Nucleus accumbens (tissue), 56 donors: Measurements from ENCODE around the gene RPS6KA5.
A peak's percentile ranks its signal among the peaks of the same experiment; 100 is the strongest.
"Not testable (repeated sequence)": the region's sequence is repeated elsewhere in the genome, so short reads cannot be mapped to it uniquely, and the experiment has no call there.

ENCODE experiments used
- DNase-seq, 56 donors: peaks; one replicate each; lab custom pipeline; 2025; lab: John Stamatoyannopoulos, UW

The RPS6KA5 gene

GRCh38 chr14:90844321-90844720 lies 216.1 kb downstream of the RPS6KA5 start:
- no peak for DNase-seq

DNA sequence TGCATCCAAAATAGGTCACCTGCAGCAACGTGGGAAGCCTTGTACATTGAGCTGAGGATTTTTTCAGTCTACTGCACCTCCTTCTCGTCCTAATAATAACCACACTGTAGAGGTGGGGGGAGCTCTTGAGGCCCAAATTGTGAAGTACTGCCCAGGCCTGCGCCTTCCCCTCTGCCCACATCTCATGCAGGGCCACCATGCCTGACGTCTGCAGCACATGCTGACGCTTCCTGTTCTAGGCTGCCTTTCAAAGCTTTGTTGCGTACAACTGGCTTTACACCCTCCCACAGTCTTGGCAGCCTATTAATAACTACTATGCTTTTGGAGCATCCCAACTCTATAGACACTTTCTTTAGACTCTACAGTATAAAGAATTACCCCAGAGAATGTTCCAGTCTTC lies 217.7 kb downstream of the RPS6KA5 start:
- peak in 6 of 56 donors; percentile 9 to 42 (median 13) for DNase-seq

- not testable (repeated sequence) for DNase-seq
These were observed 219.8 kb downstream of the RPS6KA5 start for GRCh38 chr14:90840667-90841066.

- no peak for DNase-seq
These were observed 220.6 kb downstream of the RPS6KA5 start for GRCh38 chr14:90839889-90840266.

GRCh38 chr14:90839024-90839888 lies 221.2 kb downstream of the RPS6KA5 start:
- no peak for DNase-seq

GRCh38 chr14:90838531-90838930 lies 221.9 kb downstream of the RPS6KA5 start:
- DNase-seq, result not testable (repeated sequence)

DNA sequence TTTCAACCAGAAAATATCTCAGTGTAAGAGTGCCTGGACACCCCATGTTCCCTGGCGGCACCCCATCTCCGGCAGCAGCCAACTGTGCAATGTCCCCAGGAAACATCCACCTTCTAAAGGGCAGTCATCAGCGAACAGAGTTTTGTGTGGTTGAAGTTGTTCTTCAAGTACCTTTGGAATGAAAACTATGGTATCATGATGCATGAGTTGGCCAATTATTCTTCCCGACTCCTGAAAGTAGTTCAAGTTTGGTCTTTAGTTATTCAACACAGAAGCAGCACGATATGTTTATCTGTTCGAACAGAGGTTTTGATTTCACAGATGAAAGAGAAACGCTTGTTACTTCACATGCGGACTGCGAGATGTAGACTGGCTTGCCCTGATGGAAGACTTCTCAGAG lies 223.1 kb downstream of the RPS6KA5 start:
- no peak for DNase-seq

GRCh38 chr14:90836692-90837063 lies 223.8 kb downstream of the RPS6KA5 start:
- no peak for DNase-seq

DNA sequence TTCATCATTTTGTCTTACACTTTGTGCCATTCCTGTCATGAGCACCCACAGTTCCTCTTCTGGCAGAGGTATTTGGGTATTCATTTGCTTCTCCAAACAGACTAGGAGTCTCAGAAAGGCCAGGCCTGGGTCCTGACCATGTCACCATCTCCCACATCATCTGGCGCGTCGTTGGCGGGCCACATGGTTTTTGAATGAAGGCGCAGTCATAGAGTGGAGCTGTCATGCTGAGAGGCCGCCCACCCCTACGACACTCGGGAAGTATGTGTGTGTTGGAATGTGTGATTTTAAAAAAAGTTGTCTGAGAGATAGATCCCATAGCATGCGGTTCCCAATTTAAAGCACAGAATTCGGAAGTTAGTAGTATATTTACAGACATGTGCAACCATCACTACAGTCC lies 228.6 kb downstream of the RPS6KA5 start:
- DNase-seq, result peak in 2 of 56 donors; percentile 12 to 25

GRCh38 chr14:90830931-90831701 lies 229.3 kb downstream of the RPS6KA5 start:
- no peak for DNase-seq

- DNase-seq, result no peak
These were observed 230.8 kb downstream of the RPS6KA5 start for GRCh38 chr14:90829677-90830076.

DNA sequence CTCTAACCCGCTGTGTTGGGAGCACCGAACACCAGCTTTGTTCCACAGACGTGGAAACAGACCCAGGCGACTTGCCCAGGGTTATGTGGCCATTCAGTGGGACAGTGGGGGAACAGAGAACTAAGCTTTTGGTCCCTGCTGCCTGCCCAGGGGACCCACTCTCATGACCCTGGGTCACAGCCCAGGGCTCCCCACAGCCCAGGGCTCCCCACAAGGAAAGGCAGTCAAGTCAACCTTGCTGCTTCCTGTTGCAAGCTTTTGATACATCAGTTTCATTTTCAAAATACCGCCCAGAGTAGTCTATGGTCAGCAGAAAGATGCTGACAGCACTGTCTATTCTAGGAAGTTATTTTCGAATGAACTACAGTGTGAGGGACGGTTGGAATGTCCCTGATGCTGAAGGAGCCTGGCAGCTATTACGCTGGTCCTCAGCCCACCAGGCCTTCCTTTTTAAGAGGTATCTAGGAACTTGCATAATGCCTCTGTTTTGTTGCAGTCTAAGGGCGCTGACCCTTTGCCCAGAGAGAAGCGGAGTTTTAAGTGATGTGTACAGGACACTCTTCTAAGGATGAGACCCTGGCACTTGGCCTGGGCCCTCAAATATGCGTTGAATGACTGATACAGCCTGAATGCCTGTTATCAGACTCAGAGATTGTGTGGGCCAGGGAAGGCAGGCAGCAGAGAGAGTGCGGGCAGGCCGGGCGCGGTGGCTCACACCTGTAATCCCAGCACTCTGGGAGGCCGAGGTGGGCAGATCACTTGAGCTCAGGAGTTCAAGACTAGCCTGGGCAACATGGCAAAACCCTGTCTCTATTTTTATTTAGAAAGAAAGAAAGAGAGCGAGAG lies 231.6 kb downstream of the RPS6KA5 start:
- peak in 5 of 56 donors; percentile 20 to 67 (median 29) for DNase-seq

DNA sequence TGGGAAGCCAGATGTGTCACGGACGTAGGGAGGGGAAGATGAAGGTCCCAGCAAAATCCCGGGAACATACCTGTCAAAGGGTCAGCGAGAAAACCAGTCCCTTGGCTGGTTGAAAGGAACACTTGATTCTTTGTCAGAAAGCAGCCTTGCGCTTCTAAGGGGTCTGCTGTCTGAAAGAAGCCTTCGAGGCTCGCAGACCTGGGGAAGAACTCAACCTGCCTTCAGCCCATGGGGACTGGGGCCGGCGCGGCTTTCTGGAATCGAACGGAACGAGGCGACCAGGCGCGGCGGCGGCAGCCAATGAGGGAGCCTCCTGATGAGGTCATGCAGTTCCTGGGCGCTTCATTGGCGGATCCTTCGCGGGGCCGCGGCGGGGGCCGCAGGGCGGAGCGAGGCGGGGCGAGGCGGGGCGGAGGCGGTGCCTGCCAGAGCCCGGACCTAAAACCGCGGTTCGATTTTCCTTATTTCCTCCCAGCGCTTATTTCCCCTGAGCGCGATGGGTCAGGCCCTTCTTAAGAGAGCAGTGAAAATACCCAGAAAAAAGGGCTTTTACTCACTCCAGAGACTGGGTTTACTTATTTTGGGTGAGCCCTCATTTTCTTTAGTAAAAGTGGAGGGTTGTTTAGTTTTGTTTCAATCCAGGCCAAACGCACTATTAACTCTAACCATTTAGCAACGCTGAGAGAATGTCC lies 232.4 kb downstream of the RPS6KA5 start:
- peak; percentile 57 to 98 (median 92) for DNase-seq

GRCh38 chr14:90823542-90823941 lies 236.9 kb downstream of the RPS6KA5 start:
- DNase-seq, result not testable (repeated sequence)

GRCh38 chr14:90820958-90821357 lies 239.5 kb downstream of the RPS6KA5 start:
- DNase-seq, result peak in 3 of 56 donors; percentile 13 to 30 (median 25)

DNA sequence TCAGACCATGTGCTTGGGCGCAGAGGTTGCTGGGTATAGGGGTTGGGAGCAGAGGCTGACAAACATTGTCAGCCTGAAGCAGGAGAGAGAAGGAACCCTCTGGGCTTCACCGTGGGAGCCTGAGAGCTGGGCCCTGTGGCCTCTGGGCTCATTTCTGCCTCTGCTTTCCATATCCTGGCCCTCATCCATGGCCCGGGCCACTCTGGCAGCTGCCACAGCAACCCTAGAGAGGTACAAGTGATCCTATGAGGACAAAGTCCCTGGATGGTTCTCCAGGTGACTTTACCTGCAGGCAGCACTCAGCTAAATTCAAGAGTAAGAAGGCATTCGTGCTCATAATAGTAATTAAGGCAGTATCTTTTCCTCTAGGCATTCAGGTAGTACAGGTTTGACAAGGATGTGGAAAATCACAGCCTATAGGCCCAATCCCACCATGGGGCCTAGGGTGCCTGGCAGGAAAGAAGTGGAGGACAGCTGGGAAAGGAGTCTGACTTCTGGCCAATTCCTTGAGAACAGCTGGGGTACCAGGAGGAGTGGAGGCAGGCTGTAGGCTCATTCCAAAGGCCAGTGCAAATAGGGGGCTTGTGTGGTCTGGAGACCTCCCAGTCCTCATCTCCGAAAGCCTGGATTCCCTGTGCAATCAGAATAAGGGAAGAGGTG lies 240.6 kb downstream of the RPS6KA5 start:
- no peak for DNase-seq

DNA sequence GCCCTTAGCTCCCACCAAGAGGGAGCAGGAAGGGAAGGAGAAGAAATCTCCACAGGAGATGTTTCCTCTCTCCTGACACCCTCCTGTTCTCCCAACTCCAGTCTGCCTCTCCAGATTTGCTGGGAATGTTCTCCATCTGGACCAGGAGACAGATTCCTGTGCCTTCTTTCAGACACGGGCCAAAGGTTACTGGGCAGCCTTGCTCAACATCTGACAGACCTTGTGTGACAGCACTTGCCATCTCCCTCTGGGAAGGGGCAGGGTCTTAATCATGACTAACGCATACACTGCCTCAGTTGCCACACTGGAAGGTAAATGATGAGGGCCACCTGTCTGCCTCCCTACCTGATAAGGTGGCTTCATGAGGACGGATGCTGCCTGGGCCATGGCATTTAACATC lies 241.7 kb downstream of the RPS6KA5 start:
- no peak for DNase-seq

- no peak for DNase-seq
These were observed 243.6 kb downstream of the RPS6KA5 start for GRCh38 chr14:90816681-90817436.
